Spleen (tissue), 7 donors: ENCODE measurements around the gene CANX.

Source experiments
- POLR2A ChIP-seq, 3 donors: fragments of 450-650 bp; IDR thresholded peaks; one replicate each; pipeline ENCODE4 v1.5.1; 2017; ENCODE audit warnings: antibody characterized with exemption in 3 of 3, mild to moderate bottlenecking in 1 of 3
- TF ChIP-seq, protein P1 (sequence below), 11 experiments: fragments of 200-600 bp in 7 of 11; fragments of 450-650 bp in 4 of 11; sonication (generic) in 4 of 11; IDR thresholded peaks in 8 of 11; conservative IDR thresholded peaks in 3 of 11; 1 replicate in 7 of 11; 2 replicates in 4 of 11; pipeline versions ENCODE4 v1.4.0 to v1.8.0; 2016 to 2021; ENCODE audit warnings: antibody characterized with exemption in 11 of 11, inconsistent platforms in 4 of 11, mild to moderate bottlenecking in 1 of 11
- donor health status: DM: no; HTN: no; CAD: no; lungs with moderate emphysema.
- donor health status: DM: no; HTN: no; CAD: no.
- donor health status: DM: no; HTN: no; CAD: no.

DNA sequence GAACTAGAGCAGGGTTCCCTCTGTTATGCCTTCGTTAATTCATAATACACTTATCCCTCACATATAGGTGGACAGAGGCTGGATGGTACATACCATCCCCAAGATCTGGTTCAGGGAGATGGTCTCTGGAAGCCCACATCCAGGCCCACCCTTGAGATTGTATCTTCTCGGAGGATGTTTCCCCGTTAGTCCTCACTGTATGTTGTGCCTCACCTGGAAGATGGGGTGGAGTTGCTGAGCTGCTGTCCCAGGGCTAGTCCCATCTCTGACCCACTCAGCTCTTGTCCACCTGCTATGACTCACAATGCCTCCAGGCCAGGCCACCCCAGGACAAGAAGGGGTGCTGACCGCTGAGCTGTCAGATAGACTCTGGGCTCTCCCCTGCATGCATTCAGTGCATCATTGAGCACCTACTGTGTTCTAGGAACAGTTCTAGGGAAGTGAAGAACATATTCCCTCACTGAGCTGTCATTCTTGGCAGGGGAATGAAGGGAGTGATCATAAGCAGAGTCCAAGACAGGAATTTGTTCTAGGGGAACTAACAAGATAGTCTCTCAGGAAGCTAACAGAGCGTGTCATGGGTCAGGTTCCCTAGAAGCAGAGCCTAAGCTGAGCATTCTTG is 17.9 kb upstream of the CANX start, which contains the start of gene CBY3:
- no peak for TF ChIP-seq POLR2A (IDR thresholded peaks at IDR 0.05)
- TF ChIP-seq, protein P1, sequence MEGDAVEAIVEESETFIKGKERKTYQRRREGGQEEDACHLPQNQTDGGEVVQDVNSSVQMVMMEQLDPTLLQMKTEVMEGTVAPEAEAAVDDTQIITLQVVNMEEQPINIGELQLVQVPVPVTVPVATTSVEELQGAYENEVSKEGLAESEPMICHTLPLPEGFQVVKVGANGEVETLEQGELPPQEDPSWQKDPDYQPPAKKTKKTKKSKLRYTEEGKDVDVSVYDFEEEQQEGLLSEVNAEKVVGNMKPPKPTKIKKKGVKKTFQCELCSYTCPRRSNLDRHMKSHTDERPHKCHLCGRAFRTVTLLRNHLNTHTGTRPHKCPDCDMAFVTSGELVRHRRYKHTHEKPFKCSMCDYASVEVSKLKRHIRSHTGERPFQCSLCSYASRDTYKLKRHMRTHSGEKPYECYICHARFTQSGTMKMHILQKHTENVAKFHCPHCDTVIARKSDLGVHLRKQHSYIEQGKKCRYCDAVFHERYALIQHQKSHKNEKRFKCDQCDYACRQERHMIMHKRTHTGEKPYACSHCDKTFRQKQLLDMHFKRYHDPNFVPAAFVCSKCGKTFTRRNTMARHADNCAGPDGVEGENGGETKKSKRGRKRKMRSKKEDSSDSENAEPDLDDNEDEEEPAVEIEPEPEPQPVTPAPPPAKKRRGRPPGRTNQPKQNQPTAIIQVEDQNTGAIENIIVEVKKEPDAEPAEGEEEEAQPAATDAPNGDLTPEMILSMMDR (IDR thresholded peaks at IDR 0.05 in 8 of 11, conservative IDR thresholded peaks at IDR 0.05 in 3 of 11), result no peak
